Lower leg skin (tissue), 4 donors: Measurements from ENCODE around the gene MAGEF1. TPM values are rescaled to one million over a fixed set of nuclear protein-coding genes. Genes with fewer than 3 reads are reported as not detected.
A peak's percentile ranks its signal among the peaks of the same experiment; 100 is the strongest.

Experiments used
- DNase-seq, 2 donors: peaks; one replicate each; pipeline ENCODE4 v3.0.0-alpha.2; 2019; ENCODE audit warnings: low spot score in 2 of 2
- H3K4me3 ChIP-seq: fragments of 200-600 bp; sonication (generic); 2 replicates; pipeline ENCODE4 v1.5.1; 2017; ENCODE audit warnings: mild to moderate bottlenecking, low read depth; ENCODE audit not compliant: poor library complexity, severe bottlenecking
- CTCF ChIP-seq, 3 donors: fragments of 450-650 bp; IDR thresholded peaks; one replicate each; pipeline ENCODE4 v1.5.1; 2016; ENCODE audit warnings: antibody characterized with exemption in 3 of 3, mild to moderate bottlenecking in 3 of 3, moderate library complexity in 2 of 3
- POLR2A ChIP-seq, 2 donors: fragments of 450-650 bp; IDR thresholded peaks; one replicate each; pipeline ENCODE4 v1.6.1; 2016 to 2017; ENCODE audit warnings: antibody characterized with exemption in 2 of 2, mild to moderate bottlenecking in 1 of 2, moderate library complexity in 1 of 2
- WGBS, 2 donors: methylation state at CpG; one replicate each; pipeline ENCODE4 v1.1.5; 2018; 5-methylcytosine and 5-hydroxymethylcytosine counted together
- intact Hi-C: fragments of 100-400 bp; cut with DNase I; formaldehyde crosslinking; loops from one replicate; pipeline ENCODE4 v1.15.0; 2023; ENCODE audit warnings: low total_unique reads
- total RNA-seq, 4 donors: library from RNA; depleted of rRNA; stranded (reverse); fragments of >200 nt; gene quantifications; one replicate each; pipeline ENCODE4 v1.1.0, GENCODE V29; 2016

Gene MAGEF1
- total RNA-seq, 4 donors from 2014 or later, result 32.5 to 44.3 (median 42.8) TPM

GRCh38 chr3:184693011-184693975 lies 18.6 kb downstream of the MAGEF1 start:
- whole genome bisulfite sequencing, 2 donors, result 70 to 76% methylated on average over 16 of the region's 16 CpGs
- intact Hi-C loops, result no loop called here
- peak in 1 of 2 donors; percentile 79 for DNase-seq

GRCh38 chr3:184691397-184692231 lies 20.2 kb downstream of the MAGEF1 start:
- 57 to 60% methylated on average over 22 of the region's 23 CpGs for WGBS, 2 donors
- DNase-seq, result no peak
- H3K4me3 ChIP-seq, result no peak overlapping the region
- intact Hi-C loops, result no loop called here
- TF ChIP-seq CTCF (IDR thresholded peaks at IDR 0.05) (no peak), POLR2A (IDR thresholded peaks at IDR 0.05) (no peak)

More at GRCh38 chr3:184693011-184693975, 18.6 kb downstream of the MAGEF1 start:
- TF ChIP-seq POLR2A (IDR thresholded peaks at IDR 0.05) (no peak), CTCF (IDR thresholded peaks at IDR 0.05) (no peak)
- no peak overlapping the region for H3K4me3 ChIP-seq

- TF ChIP-seq POLR2A (IDR thresholded peaks at IDR 0.05) (no peak), CTCF (IDR thresholded peaks at IDR 0.05) (no peak)
- whole genome bisulfite sequencing, 2 donors, result 87 to 91% methylated on average over 15 to 16 of the region's 16 CpGs
- no peak overlapping the region for H3K4me3 ChIP-seq
- intact Hi-C loops, result no loop called here
- DNase-seq, result no peak
These were observed 21.5 kb downstream of the MAGEF1 start for GRCh38 chr3:184690192-184690883.

- 70 to 77% methylated on average over 7 of the region's 7 CpGs for whole genome bisulfite sequencing, 2 donors
- intact Hi-C loops, result no loop called here
These were observed 23.0 kb downstream of the MAGEF1 start for GRCh38 chr3:184688882-184689271.

More at GRCh38 chr3:184688882-184689271, 23.0 kb downstream of the MAGEF1 start:
- no peak overlapping the region for H3K4me3 ChIP-seq
- no peak for DNase-seq
- no peak for TF ChIP-seq CTCF (IDR thresholded peaks at IDR 0.05)
- no peak for TF ChIP-seq POLR2A (IDR thresholded peaks at IDR 0.05)
